Left ventricle myocardium superior (tissue), 1 donor: ENCODE results near the gene AOPEP. TPM values are rescaled to one million over a fixed set of nuclear protein-coding genes. Genes with fewer than 3 reads are reported as not detected.

Experiments
- ATAC-seq: fragments of 200-7000 bp; cut with Tn5 transposase; one replicate; pipeline ENCODE4 v1.9.1; 2020; ENCODE audit warnings: mild to moderate bottlenecking, moderate library complexity
- DNase-seq: peaks from one replicate; pipeline ENCODE4 v3.0.0-alpha.2; 2020
- intact Hi-C: fragments of 100-400 bp; cut with micrococcal nuclease; formaldehyde crosslinking; loops from one replicate; pipeline ENCODE4 v1.11.0; 2022
- total RNA-seq: library from RNA; stranded (reverse); fragmentation: NEBNext Ultra II Directional; extraction: Animal tissue kit (Norgen Biotek cat#: 25700); gene quantifications from one replicate; pipeline ENCODE4 v1.2.1, GENCODE V29; 2021
- donor health status: DM: no; HTN: yes; CAD: no; lungs with severe emphysema.

The AOPEP gene
- total RNA-seq, 1 donor from 2014 or later = 161 TPM

GRCh38 chr9:95040106-95040505, 313.6 kb downstream of the AOPEP start:
- DNase-seq = no peak
- intact Hi-C loops = no loop called here
- ATAC-seq = no peak

GRCh38 chr9:95043826-95044225, 317.3 kb downstream of the AOPEP start:
- DNase-seq (no peak), ATAC-seq (peak; percentile 49)
- intact Hi-C loops = no loop called here

GRCh38 chr9:95044731-95045508, 318.4 kb downstream of the AOPEP start:
- DNase-seq = peak; percentile 72
- intact Hi-C loops = no loop called here
- peak; percentile 61 for ATAC-seq

- no peak for DNase-seq
- intact Hi-C loops = no loop called here
- no peak for ATAC-seq
Observed at GRCh38 chr9:95045751-95046150, 319.3 kb downstream of the AOPEP start.

- no peak for DNase-seq
- intact Hi-C loops = no loop called here
- no peak for ATAC-seq
Observed at GRCh38 chr9:95047452-95048224, 321.1 kb downstream of the AOPEP start.

GRCh38 chr9:95048225-95049087, 322.0 kb downstream of the AOPEP start:
- peak; percentile 77 for ATAC-seq
- DNase-seq = peak; percentile 82
- intact Hi-C loops = no loop called here

GRCh38 chr9:95049761-95050160, 323.3 kb downstream of the AOPEP start:
- ATAC-seq (no peak), DNase-seq (no peak)
- intact Hi-C loops = no loop called here

- intact Hi-C loops = no loop called here
- no peak for ATAC-seq
Observed at GRCh38 chr9:95053611-95054570, 327.4 kb downstream of the AOPEP start.

GRCh38 chr9:95055334-95055850, 328.9 kb downstream of the AOPEP start:
- no peak for DNase-seq
- intact Hi-C loops = no loop called here

More at GRCh38 chr9:95053611-95054570, 327.4 kb downstream of the AOPEP start:
- no peak for DNase-seq

GRCh38 chr9:95055851-95056551, 329.5 kb downstream of the AOPEP start:
- DNase-seq (no peak), ATAC-seq (peak; percentile 70)
- intact Hi-C loops = no loop called here

More at GRCh38 chr9:95055334-95055850, 328.9 kb downstream of the AOPEP start:
- ATAC-seq = peak; percentile 7

- ATAC-seq (peak; percentile 17), DNase-seq (no peak)
- intact Hi-C loops = no loop called here
Observed at GRCh38 chr9:95057101-95057500, 330.6 kb downstream of the AOPEP start.

GRCh38 chr9:95058121-95058785, 331.8 kb downstream of the AOPEP start:
- no peak for DNase-seq
- intact Hi-C loops = no loop called here
- ATAC-seq = no peak

GRCh38 chr9:95058795-95059386, 332.4 kb downstream of the AOPEP start:
- no peak for ATAC-seq
- DNase-seq = no peak
- intact Hi-C loops = no loop called here

GRCh38 chr9:95060234-95060633, 333.7 kb downstream of the AOPEP start:
- no peak for ATAC-seq
- DNase-seq = no peak
- intact Hi-C loops = no loop called here

- intact Hi-C loops = no loop called here
- DNase-seq (no peak), ATAC-seq (no peak)
Observed at GRCh38 chr9:95060916-95061315, 334.4 kb downstream of the AOPEP start.

- intact Hi-C loops = no loop called here
- DNase-seq = no peak
- ATAC-seq = no peak
Observed at GRCh38 chr9:95061916-95062595, 335.6 kb downstream of the AOPEP start.
